Activated T-helper 2 cell treated with anti-CD3 and anti-CD28 coated beads, Interferon-gamma antibody, Interleukin-2, Interleukin-4, amounts not matched to agents 10 μg/mL and 5 μg/mL and 100 μg/mL, durations not matched to agents 14 hours and 24 hours and 36 hours (primary cell): ENCODE results near the gene ZBTB1. TPM values are rescaled to one million over a fixed set of nuclear protein-coding genes. Genes with fewer than 3 reads are reported as not detected.
"Not testable (repeated sequence)": the region's sequence is repeated elsewhere in the genome, so short reads cannot be mapped to it uniquely, and the experiment has no call there.

Experiments
- DNase-seq: peaks from one replicate; pipeline ENCODE4 v3.0.0; 2021; ENCODE audit warnings: low spot score
- H3K27ac Mint-ChIP-seq: one replicate; pipeline ENCODE4 v1.8.0; 2021; ENCODE audit warnings: mixed read lengths
- H3K27me3 Mint-ChIP-seq: one replicate; pipeline ENCODE4 v1.8.0; 2021; ENCODE audit warnings: low read depth, mixed read lengths
- H3K36me3 Mint-ChIP-seq: one replicate; pipeline ENCODE4 v1.8.0; 2021; ENCODE audit warnings: low read depth, mixed read lengths
- H3K4me1 Mint-ChIP-seq: one replicate; pipeline ENCODE4 v1.8.0; 2021; ENCODE audit warnings: low read depth, mixed read lengths
- H3K4me3 Mint-ChIP-seq: one replicate; pipeline ENCODE4 v1.8.0; 2021; ENCODE audit warnings: low read depth, mild to moderate bottlenecking, moderate library complexity, mixed read lengths
- H3K9me3 Mint-ChIP-seq: one replicate; pipeline ENCODE4 v1.8.0; 2021; ENCODE audit warnings: mixed read lengths
- intact Hi-C: fragments of 100-400 bp; cut with micrococcal nuclease; formaldehyde crosslinking; loops from one replicate; pipeline ENCODE4 v1.15.1; 2023
- total RNA-seq: library from RNA; stranded (reverse); gene quantifications from 2 replicates; pipeline ENCODE4 v1.2.3, GENCODE V29; 2022

The ZBTB1 gene
- total RNA-seq, 1 donor from 2014 or later = 51.1 TPM

DNA sequence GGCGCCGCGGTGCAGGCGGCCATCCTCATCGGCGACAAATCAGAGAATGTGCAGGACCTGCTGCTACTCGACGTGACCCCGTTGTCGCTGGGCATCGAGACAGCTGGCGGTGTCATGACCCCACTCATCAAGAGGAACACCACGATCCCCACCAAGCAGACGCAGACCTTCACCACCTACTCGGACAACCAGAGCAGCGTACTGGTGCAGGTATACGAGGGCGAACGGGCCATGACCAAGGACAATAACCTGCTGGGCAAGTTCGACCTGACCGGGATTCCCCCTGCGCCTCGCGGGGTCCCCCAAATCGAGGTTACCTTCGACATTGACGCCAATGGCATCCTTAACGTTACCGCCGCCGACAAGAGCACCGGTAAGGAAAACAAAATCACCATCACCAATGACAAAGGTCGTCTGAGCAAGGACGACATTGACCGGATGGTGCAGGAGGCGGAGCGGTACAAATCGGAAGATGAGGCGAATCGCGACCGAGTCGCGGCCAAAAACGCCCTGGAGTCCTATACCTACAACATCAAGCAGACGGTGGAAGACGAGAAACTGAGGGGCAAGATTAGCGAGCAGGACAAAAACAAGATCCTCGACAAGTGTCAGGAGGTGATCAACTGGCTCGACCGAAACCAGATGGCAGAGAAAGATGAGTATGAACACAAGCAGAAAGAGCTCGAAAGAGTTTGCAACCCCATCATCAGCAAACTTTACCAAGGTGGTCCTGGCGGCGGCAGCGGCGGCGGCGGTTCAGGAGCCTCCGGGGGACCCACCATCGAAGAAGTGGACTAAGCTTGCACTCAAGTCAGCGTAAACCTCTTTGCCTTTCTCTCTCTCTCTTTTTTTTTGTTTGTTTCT, 37.6 kb downstream of the ZBTB1 start:
- Mint-ChIP-seq H3K36me3 (peaks cover 14% of the 10 kb centered on the region), H3K9me3 (peaks cover 8% of the 10 kb centered on the region), H3K27ac (no peak overlapping the region), H3K4me1 (peaks cover 27% of the 10 kb centered on the region), H3K27me3 (peaks cover 42% of the 10 kb centered on the region), H3K4me3 (peak overlapping the region; percentile 93)
- intact Hi-C loops = loop anchor here (2.0 to 5.0 kb wide), 3 partner anchors 19 to 160 kb away; partner anchors contain the start of gene PLEKHG3
- no peak for DNase-seq

DNA sequence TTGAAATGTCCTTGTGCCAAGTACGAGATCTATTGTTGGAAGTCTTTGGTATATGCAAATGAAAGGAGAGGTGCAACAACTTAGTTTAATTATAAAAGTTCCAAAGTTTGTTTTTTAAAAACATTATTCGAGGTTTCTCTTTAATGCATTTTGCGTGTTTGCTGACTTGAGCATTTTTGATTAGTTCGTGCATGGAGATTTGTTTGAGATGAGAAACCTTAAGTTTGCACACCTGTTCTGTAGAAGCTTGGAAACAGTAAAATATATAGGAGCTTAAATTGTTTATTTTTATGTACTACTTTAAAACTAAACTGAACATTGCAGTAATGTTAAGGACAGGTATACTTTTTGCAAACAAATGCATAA, 38.2 kb downstream of the ZBTB1 start:
- no peak for DNase-seq
- peak overlapping the region; percentile 93 for H3K4me3 Mint-ChIP-seq
- no peak overlapping the region for H3K27ac Mint-ChIP-seq
- intact Hi-C loops = loop anchor here (5.0 kb wide), 1 partner anchor 159 kb away; the partner anchor contains the start of gene PLEKHG3
- peaks cover 14% of the 10 kb centered on the region for H3K36me3 Mint-ChIP-seq
- peaks cover 8% of the 10 kb centered on the region for H3K9me3 Mint-ChIP-seq
- peaks cover 42% of the 10 kb centered on the region for H3K27me3 Mint-ChIP-seq
- peaks cover 27% of the 10 kb centered on the region for H3K4me1 Mint-ChIP-seq

DNA sequence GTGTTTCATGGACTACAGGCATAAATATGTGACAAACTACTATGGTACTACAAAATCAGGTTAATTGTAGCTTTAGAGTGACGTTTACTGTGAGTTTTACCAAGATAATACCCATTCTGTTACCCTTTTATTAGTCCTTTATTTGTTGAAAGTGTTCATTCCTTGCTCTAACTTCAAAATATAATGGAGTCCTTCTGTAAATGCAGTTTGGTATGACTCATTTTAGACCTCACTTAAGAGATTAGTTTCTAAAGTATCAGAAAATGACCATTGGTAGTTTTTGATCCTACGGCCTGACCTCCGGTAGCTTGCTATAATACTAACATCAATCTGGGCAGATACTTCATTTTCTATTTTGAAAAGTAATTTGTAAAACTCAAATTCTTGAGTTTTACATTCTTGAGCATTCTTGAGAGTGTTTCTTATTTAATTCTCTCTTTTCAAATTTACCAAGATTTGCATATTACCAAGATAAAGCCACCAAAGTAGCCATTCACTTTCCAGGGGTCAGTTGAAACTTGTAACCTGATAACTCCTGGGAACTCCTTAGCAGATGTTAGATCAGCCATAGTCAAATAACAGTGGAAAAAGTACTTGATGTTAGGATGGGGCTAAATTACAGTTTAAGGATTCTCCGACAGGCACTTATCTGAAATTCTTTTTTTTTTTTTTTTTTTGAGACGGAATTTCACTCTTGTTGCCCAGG, 40.2 kb downstream of the ZBTB1 start:
- intact Hi-C loops = loop anchor here (5.0 kb wide), 1 partner anchor 158 kb away; the partner anchor contains the start of gene PLEKHG3
- H3K4me1 Mint-ChIP-seq = peaks cover 28% of the 10 kb centered on the region
- H3K9me3 Mint-ChIP-seq = peaks cover 8% of the 10 kb centered on the region
- H3K36me3 Mint-ChIP-seq = peaks cover 14% of the 10 kb centered on the region
- no peak overlapping the region for H3K27ac Mint-ChIP-seq
- H3K27me3 Mint-ChIP-seq = peaks cover 53% of the 10 kb centered on the region
- H3K4me3 Mint-ChIP-seq = no peak overlapping the region
- DNase-seq = no peak

DNA sequence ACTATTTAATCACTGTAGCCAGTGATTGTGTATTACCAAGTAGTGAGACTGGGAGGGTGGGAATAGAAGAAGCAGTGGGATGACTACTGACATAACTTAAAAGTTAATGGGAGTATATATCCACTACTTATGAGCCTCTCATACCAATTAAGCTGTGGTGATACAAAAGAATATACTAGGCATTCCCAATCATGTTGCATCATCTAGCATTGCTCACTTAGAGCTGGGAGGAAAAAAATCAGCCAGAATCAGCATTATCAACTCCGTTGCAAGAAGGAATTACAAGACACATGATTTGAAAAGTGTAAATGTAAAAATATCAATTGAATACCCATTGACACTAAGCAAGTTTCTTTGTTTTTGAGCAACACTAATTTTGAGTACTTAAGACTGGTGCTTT, 44.4 kb downstream of the ZBTB1 start:
- Mint-ChIP-seq H3K27me3 (peaks cover 52% of the 10 kb centered on the region), H3K9me3 (no peaks in the 10 kb centered on the region), H3K36me3 (no peaks in the 10 kb centered on the region), H3K4me1 (peaks cover 13% of the 10 kb centered on the region), H3K4me3 (no peak overlapping the region), H3K27ac (no peak overlapping the region)
- intact Hi-C loops = loop anchor here (1.0 kb wide), 1 partner anchor 9 kb away; the partner anchor contains the start of gene HSPA2
- no peak for DNase-seq

DNA sequence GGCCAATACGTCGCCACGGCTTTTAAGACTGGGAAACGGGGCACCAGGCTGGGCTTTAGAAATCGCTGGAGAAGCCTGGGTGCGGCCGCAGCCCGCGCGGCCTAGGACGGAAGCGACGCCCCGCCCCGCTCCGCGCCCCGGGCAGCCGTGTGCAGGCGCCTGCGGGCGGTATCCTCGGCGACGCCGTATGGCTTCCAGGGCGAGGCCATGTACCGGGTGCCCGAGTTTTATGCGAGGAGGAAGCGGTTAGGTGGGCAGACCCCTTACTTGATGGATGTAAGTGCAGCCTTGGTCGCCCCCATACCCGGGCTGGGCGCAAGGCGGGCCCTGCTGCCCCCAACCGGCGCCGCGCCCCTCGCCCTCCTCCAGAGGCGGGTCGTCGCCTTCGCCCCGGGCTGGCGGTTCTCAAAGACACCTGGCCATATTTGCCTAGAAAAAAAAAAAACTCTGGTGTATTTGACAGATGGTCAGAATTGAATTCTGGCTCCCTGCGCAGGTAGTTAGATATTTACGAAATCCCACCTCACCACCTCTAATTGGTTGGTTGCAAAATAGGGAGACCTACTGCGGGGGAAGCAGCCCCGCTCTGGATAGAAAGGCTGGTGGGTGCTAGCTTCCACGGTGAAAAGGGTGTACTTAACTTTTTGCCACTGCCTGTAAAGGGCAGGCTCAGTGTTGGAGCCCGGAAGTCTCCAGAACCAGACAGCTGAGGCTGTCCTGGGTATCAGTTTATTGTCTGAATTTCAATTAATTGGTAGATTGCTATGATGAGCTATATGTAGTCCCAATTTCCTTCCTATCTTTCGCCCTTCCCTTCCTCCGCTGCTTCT, 45.4 kb downstream of the ZBTB1 start, which contains the start of gene PPP1R36:
TSS of gene PPP1R36 (plus strand) at position 171 of the 830 bp plus-strand sequence. CDS start at position 208, 37 bp downstream.
- Mint-ChIP-seq H3K36me3 (no peaks in the 10 kb centered on the region), H3K27ac (no peak within 1 kb of the TSS), H3K9me3 (no peaks in the 10 kb centered on the region), H3K4me1 (peaks cover 10% of the 10 kb centered on the region), H3K27me3 (peaks cover 48% of the 10 kb centered on the region), H3K4me3 (peak within 1 kb of the TSS; percentile 58)
- DNase-seq = peak; percentile 32
- intact Hi-C loops = loop anchor here (1.0 kb wide), 1 partner anchor 10 kb away; the partner anchor contains the start of gene HSPA2

DNA sequence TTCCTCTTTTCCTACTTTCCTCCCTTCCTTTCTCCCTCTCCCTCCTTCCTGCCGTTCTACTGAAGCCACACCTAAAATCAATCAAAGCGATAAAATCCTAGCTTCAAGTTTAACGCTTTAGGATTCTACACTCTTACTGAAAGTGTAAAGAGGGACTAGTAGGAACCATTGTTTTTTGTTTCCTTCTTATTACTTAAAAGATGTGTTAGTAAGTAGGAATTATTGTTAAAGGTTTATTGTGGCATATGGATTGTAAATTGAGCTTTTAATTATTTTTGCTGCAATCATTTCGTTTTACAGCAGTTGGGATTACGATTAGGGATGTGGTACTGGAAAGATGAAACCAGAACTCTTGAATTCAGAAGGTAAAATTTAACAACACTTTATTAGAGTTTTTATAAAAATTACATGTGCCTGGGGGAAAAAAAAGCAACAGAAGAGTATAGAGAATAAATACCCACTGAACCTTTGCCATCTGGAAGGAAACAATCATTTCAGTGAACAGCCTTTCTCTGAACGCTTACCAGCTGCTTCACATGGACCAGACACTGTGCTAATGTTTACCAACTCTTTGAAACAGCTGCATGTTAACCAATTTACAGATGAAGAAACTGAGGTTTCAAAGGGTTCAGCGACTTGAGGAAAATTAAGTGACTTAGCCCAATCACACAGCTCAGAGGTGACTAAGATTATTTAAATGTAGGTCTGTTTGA, 46.2 kb downstream of the ZBTB1 start:
- peak overlapping the region; percentile 28 for H3K4me3 Mint-ChIP-seq
- intact Hi-C loops = no loop called here
- H3K36me3 Mint-ChIP-seq = no peaks in the 10 kb centered on the region
- H3K9me3 Mint-ChIP-seq = no peaks in the 10 kb centered on the region
- peaks cover 52% of the 10 kb centered on the region for H3K27me3 Mint-ChIP-seq
- no peak overlapping the region for H3K27ac Mint-ChIP-seq
- peaks cover 10% of the 10 kb centered on the region for H3K4me1 Mint-ChIP-seq
- no peak for DNase-seq

DNA sequence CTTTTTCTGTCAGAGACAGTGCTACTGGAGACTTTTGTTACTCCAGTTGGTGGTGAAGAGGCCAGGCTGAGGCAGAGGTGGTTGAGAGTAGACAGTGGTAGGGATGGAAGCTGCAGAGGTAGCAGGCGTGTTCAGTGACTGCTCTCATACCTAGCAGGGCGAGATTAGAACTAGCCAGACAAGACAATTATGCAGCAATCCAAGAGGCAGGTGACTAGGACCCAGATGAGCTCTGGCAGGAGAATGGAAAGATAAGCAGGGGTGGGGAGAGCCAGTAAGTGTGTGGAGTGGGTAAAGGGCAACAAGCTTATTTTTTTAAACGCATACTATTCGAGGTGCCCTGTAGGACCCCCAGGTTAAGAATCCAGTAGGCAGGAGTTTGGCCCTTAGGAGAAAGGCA, 50.0 kb downstream of the ZBTB1 start:
- no peaks in the 10 kb centered on the region for H3K36me3 Mint-ChIP-seq
- DNase-seq = no peak
- no peaks in the 10 kb centered on the region for H3K9me3 Mint-ChIP-seq
- H3K27me3 Mint-ChIP-seq = peaks cover 41% of the 10 kb centered on the region
- H3K4me3 Mint-ChIP-seq = no peak overlapping the region
- intact Hi-C loops = no loop called here
- H3K4me1 Mint-ChIP-seq = peaks cover 6% of the 10 kb centered on the region
- H3K27ac Mint-ChIP-seq = no peak overlapping the region

DNA sequence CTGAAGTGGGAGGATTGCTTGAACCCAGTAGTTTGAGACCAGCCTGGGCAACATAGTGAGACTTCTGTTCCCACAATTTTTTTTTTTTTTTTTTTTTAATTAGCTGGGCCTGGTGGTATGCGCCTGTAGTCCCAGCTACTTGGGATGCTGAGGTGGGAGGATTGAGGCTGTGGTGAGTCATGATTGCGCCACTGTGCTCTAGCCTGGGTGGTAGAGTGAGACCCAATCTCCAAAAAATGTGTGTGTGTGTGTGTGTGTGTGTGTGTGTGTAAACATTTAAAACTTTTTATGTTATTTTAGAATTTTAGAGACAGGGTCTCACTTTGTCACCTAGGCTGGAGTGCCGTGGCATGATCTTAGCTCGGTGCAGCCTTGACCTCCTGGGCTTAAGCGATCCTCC, 52.0 kb downstream of the ZBTB1 start:
- Mint-ChIP-seq H3K36me3 (no peaks in the 10 kb centered on the region), H3K4me3 (no peak overlapping the region), H3K4me1 (peaks cover 7% of the 10 kb centered on the region), H3K27ac (no peak overlapping the region), H3K9me3 (no peaks in the 10 kb centered on the region), H3K27me3 (peaks cover 28% of the 10 kb centered on the region)
- no peak for DNase-seq
- intact Hi-C loops = no loop called here

DNA sequence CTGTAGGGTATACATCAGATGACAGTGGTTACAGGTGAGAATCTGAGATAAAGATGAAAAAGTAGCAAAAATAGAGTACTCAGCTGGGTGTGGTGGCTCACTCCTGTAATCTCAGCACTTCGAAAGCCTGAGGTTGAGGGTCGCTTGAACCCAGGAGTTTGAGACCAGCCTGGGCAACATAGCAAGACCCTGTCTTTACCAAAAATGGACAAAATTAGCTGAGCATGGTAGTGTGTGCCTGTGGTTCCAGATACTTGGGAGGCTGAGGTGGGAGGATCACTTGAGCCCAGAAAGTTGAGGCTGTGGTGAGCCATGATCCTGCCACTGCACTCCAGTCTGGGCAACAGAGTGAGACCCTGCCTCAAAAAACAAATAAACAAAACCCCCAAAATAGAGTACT, 53.6 kb downstream of the ZBTB1 start:
- DNase-seq, H3K27ac Mint-ChIP-seq, H3K9me3 Mint-ChIP-seq, H3K4me1 Mint-ChIP-seq, H3K36me3 Mint-ChIP-seq, intact Hi-C loops, H3K4me3 Mint-ChIP-seq: not testable (repeated sequence)
- peaks cover 18% of the 10 kb centered on the region for H3K27me3 Mint-ChIP-seq

DNA sequence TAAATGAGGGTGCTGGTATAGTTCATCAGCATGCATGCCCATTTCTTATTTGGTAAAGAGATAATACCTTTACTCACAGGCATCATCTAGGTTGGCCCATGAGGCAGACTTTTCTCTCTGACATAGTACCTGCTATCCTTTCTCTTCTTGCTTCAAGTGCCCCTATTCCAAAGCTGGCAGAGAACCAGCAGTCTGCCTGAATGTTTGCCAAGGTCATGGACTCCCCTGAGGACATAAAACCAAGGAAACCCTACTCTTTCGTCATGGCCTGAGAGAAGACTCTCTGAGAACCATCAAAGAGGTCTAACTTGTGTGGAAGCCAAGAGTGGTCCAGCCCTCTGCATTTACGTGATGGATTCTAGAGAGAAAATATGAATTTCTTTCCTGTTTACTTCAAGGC, 57.1 kb downstream of the ZBTB1 start:
- Mint-ChIP-seq H3K4me1 (peaks cover 7% of the 10 kb centered on the region), H3K27ac (no peak overlapping the region), H3K4me3 (no peak overlapping the region), H3K36me3 (no peaks in the 10 kb centered on the region), H3K9me3 (no peaks in the 10 kb centered on the region), H3K27me3 (peaks cover 21% of the 10 kb centered on the region)
- DNase-seq = no peak
- intact Hi-C loops = no loop called here

DNA sequence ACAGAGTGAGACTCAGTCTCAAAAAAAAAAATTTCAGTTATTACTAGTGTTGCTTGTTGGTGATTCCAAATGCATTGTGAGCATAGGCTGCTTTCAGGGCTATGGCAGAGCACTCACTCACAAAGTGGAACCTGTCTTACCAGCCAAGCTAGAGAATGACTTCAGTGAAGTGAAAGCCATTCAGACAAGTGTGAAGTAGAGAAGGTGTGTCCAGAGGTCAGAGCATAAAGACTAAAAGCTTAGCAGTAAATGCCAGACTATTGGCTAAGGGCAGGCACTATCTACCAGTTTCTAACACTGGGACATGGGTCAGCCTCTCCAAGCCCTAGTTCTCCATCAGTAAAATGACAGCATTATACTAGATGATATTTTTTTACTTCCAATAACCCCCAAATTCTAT, 57.9 kb downstream of the ZBTB1 start:
- no peaks in the 10 kb centered on the region for H3K9me3 Mint-ChIP-seq
- intact Hi-C loops = no loop called here
- no peaks in the 10 kb centered on the region for H3K36me3 Mint-ChIP-seq
- DNase-seq = no peak
- no peak overlapping the region for H3K4me3 Mint-ChIP-seq
- H3K4me1 Mint-ChIP-seq = peaks cover 7% of the 10 kb centered on the region
- H3K27me3 Mint-ChIP-seq = peaks cover 27% of the 10 kb centered on the region
- H3K27ac Mint-ChIP-seq = no peak overlapping the region

DNA sequence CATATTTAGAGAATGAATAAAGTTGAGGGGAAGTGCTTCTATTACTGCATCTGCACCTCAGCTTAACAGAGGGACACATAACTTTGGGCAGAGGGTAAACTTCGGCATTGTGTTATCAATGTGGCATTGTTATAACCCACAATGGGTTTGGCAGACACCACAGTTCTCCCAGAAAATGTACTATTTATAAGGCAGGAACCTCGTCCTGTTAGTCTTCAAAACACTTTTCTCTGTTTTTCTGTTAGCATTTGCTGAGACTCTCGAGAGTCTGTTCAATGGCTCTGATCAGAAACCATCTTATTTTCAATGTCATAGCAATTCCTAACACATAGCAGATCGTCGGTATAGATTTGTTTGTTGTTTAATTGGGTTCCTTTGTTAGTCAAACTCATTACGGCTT, 59.1 kb downstream of the ZBTB1 start:
- Mint-ChIP-seq H3K9me3 (no peaks in the 10 kb centered on the region), H3K36me3 (no peaks in the 10 kb centered on the region), H3K4me1 (peaks cover 7% of the 10 kb centered on the region), H3K27me3 (peaks cover 31% of the 10 kb centered on the region), H3K4me3 (no peak overlapping the region), H3K27ac (no peak overlapping the region)
- DNase-seq = no peak
- intact Hi-C loops = no loop called here
